K562 (cell line): ENCODE data around the gene DBNL. TPM values are rescaled to one million over a fixed set of nuclear protein-coding genes. Genes with fewer than 3 reads are reported as not detected.
A peak's percentile ranks its signal among the peaks of the same experiment; 100 is the strongest.

Source experiments
- C11orf30 ChIP-seq: fragments of 450-650 bp; IDR thresholded peaks from 2 replicates; pipeline ENCODE4 v1.6.1; 2016; ENCODE audit warnings: low read depth, mild to moderate bottlenecking
- CBFA2T3 ChIP-seq: fragments of 450-650 bp; IDR thresholded peaks from 2 replicates; pipeline ENCODE4 v1.6.1; 2017
- CHD4 ChIP-seq: fragments of 200-600 bp; sonication (generic); IDR thresholded peaks from 3 replicates; pipeline ENCODE4 v1.6.1; 2012; ENCODE audit warnings: low read depth, mild to moderate bottlenecking, mixed read lengths, low read length, inconsistent platforms; ENCODE audit not compliant: insufficient read depth, insufficient replicate concordance, poor library complexity, severe bottlenecking
- EGR1 ChIP-seq: fragments of 450-650 bp; conservative IDR thresholded peaks from 2 replicates; pipeline ENCODE4 v1.6.1; 2017; ENCODE audit warnings: mild to moderate bottlenecking
- HNRNPL ChIP-seq: fragments of 200-400 bp; formaldehyde crosslinking; IDR thresholded peaks from 2 replicates; pipeline ENCODE4 v1.6.1; 2017; ENCODE audit warnings: low read depth, mild to moderate bottlenecking, low read length
- HNRNPUL1 ChIP-seq: fragments of 200-400 bp; formaldehyde crosslinking; IDR thresholded peaks from 2 replicates; pipeline ENCODE4 v1.6.1; 2017; ENCODE audit warnings: low read length
- KDM2B ChIP-seq: fragments of 250-450 bp; sonication (Bioruptor Pico); IDR thresholded peaks from 2 replicates; pipeline ENCODE4 v1.8.0; 2021; ENCODE audit warnings: mild to moderate bottlenecking, moderate library complexity
- MYNN ChIP-seq, 2 experiments: sonication (generic); formaldehyde crosslinking in 1 of 2; IDR thresholded peaks; 2 replicates each; pipeline versions ENCODE4 v1.5.0 to v1.6.1; 2016 to 2020; ENCODE audit warnings: antibody characterized with exemption in 1 of 2, missing genetic modification reagents in 1 of 2
- NCOR1 ChIP-seq: fragments of 450-650 bp; IDR thresholded peaks from 2 replicates; pipeline ENCODE4 v1.6.1; 2016; ENCODE audit warnings: mild to moderate bottlenecking, moderate library complexity
- NR2C2 ChIP-seq, 2 experiments: fragments of 200-800 bp in 1 of 2; sonication (Bioruptor generic) in 1 of 2; sonication (generic) in 1 of 2; formaldehyde crosslinking in 1 of 2; IDR thresholded peaks; 2 replicates each; pipeline versions ENCODE4 v1.6.1 to v1.8.0; 2016 to 2022; ENCODE audit warnings: mild to moderate bottlenecking in 1 of 2, missing compliant biosample characterization in 1 of 2, missing genetic modification characterization in 1 of 2, missing genetic modification reagents in 1 of 2
- PHF20 ChIP-seq: fragments of 450-650 bp; IDR thresholded peaks from 2 replicates; pipeline ENCODE4 v1.6.1; 2018; ENCODE audit not compliant: partially characterized antibody
- PURB ChIP-seq: sonication (generic); formaldehyde crosslinking; IDR thresholded peaks from 2 replicates; pipeline ENCODE4 v1.9.0; 2021; ENCODE audit warnings: low read depth, mild to moderate bottlenecking, missing genetic modification reagents
- RNF2 ChIP-seq: sonication (generic); IDR thresholded peaks from 2 replicates; pipeline ENCODE4 v1.6.1; 2016
- TAF15 ChIP-seq: fragments of 200-400 bp; formaldehyde crosslinking; IDR thresholded peaks from 2 replicates; pipeline ENCODE4 v1.6.1; 2017; ENCODE audit warnings: mild to moderate bottlenecking, low read depth, low read length, moderate library complexity
- TEAD1 ChIP-seq, 2 experiments: fragments of 450-650 bp in 1 of 2; sonication (generic) in 1 of 2; formaldehyde crosslinking; IDR thresholded peaks; 2 replicates each; pipeline versions ENCODE4 v1.4.0 to v1.8.0; 2020 to 2022; ENCODE audit warnings: mild to moderate bottlenecking in 2 of 2, missing genetic modification reagents in 1 of 2
- ZNF282 ChIP-seq: sonication (generic); formaldehyde crosslinking; IDR thresholded peaks from 2 replicates; pipeline ENCODE4 v1.8.1; 2023; ENCODE audit warnings: missing genetic modification reagents
- polyA plus RNA-seq, 8 experiments: library from polyadenylated mRNA; depleted of rRNA in 4 of 8; stranded (reverse) in 5 of 8; unstranded in 3 of 8; fragments of >200 nt; fragmentation: Nextera tagmentation in 2 of 8; fragmentation: Illumina TruSeq in 1 of 8; extraction: Ambion mirVana in 2 of 8; extraction: Trizol in 1 of 8; gene quantifications; 2 replicates each; pipeline versions ENCODE4 v1.2.1 to v1.2.3, GENCODE V29; 2011 to 2014; ENCODE audit warnings: inconsistent platforms in 1 of 8, missing spikeins in 1 of 8
- total RNA-seq, 7 experiments: library from RNA; depleted of rRNA in 6 of 7; stranded (reverse); fragments of >200 nt in 6 of 7; fragmentation: Illumina TruSeq in 2 of 7; extraction: Trizol in 2 of 7; gene quantifications; 2 replicates each; pipeline versions ENCODE4 v1.2.1 to v1.2.3, GENCODE V29; 2011 to 2021; ENCODE audit warnings: low replicate concordance in 1 of 7
- TF ChIP-seq, protein P1 (sequence below): fragments of 250-450 bp; sonication (Bioruptor Pico); IDR thresholded peaks from 2 replicates; pipeline ENCODE4 v1.8.0; 2022; ENCODE audit warnings: inconsistent platforms
- TF ChIP-seq, protein P2 (sequence below): fragments of 450-650 bp; IDR thresholded peaks from 2 replicates; pipeline ENCODE4 v1.7.0; 2016; ENCODE audit warnings: borderline replicate concordance
- TF ChIP-seq, protein P3 (sequence below): sonication (generic); formaldehyde crosslinking; IDR thresholded peaks from 2 replicates; pipeline ENCODE4 v1.8.0; 2022; ENCODE audit warnings: mild to moderate bottlenecking, missing genetic modification reagents
- TF ChIP-seq, protein P4 (sequence below): fragments of 450-650 bp; IDR thresholded peaks from 2 replicates; pipeline ENCODE4 v1.6.1; 2017; ENCODE audit warnings: mild to moderate bottlenecking, moderate library complexity

Gene DBNL
- total and polyA plus RNA-seq, 9 of the 15 experiments (the other 6 are each of a cell fraction or from before 2014, with no cell fraction given): 1.9 to 65.1 (median 38.9) TPM

DNA sequence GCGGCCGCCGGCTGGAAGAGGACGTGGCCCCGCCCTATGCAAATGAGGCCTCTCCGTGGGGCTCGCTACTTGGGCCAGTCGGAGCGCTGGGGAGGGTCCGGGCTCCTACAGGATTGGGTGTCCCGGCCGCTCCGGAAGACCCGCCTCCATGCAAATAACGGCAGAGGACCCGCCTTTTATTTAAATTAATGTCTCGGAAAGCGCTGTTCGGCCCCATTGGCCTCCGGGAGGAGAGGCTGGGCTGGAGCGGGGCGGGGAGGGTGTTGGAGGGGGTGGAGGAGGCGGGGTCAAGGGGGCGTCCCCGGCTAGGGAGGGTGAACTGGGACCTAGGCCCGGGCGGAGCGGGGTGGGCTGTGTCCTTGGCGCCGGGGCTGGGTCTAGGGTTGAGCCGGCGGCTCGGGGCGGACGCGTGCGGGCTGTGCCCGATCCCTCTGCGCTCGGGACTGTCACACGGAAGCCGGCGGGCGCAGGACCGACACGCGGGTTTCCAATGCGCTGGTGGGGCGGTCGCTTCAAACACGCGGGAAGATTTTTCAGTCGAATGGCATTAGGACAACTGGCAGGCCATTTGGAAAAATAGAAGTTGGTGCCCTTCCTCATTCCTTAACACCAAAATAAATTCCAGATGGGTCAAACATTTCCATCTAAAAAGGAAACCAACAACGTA, 38.2 kb downstream of the DBNL start (continued):
- TF ChIP-seq TAF15 (no peak), HNRNPUL1 (no peak), NR2C2 (CRISPR knock-in tag; IDR thresholded peaks at IDR 0.05) (no peak), NR2C2 (tag; IDR thresholded peaks at IDR 0.05) (no peak), MYNN (IDR thresholded peaks at IDR 0.05) (no peak), MYNN (CRISPR knock-in tag; IDR thresholded peaks at IDR 0.05) (no peak), ZNF282 (CRISPR knock-in tag) (no peak), NCOR1 (no peak), C11orf30 (no peak), PHF20 (no peak), EGR1 (peak; percentile 82), PURB (CRISPR knock-in tag) (no peak), CHD4 (no peak), CBFA2T3 (no peak), KDM2B (no peak), HNRNPL (no peak), RNF2 (no peak), TEAD1 (CRISPR knock-in tag; IDR thresholded peaks at IDR 0.05) (no peak)
- TF ChIP-seq, protein P1, sequence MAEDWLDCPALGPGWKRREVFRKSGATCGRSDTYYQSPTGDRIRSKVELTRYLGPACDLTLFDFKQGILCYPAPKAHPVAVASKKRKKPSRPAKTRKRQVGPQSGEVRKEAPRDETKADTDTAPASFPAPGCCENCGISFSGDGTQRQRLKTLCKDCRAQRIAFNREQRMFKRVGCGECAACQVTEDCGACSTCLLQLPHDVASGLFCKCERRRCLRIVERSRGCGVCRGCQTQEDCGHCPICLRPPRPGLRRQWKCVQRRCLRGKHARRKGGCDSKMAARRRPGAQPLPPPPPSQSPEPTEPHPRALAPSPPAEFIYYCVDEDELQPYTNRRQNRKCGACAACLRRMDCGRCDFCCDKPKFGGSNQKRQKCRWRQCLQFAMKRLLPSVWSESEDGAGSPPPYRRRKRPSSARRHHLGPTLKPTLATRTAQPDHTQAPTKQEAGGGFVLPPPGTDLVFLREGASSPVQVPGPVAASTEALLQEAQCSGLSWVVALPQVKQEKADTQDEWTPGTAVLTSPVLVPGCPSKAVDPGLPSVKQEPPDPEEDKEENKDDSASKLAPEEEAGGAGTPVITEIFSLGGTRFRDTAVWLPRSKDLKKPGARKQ (CRISPR knock-in tag): no peak
- TF ChIP-seq, protein P2, sequence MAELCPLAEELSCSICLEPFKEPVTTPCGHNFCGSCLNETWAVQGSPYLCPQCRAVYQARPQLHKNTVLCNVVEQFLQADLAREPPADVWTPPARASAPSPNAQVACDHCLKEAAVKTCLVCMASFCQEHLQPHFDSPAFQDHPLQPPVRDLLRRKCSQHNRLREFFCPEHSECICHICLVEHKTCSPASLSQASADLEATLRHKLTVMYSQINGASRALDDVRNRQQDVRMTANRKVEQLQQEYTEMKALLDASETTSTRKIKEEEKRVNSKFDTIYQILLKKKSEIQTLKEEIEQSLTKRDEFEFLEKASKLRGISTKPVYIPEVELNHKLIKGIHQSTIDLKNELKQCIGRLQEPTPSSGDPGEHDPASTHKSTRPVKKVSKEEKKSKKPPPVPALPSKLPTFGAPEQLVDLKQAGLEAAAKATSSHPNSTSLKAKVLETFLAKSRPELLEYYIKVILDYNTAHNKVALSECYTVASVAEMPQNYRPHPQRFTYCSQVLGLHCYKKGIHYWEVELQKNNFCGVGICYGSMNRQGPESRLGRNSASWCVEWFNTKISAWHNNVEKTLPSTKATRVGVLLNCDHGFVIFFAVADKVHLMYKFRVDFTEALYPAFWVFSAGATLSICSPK: no peak
- TF ChIP-seq, protein P3, sequence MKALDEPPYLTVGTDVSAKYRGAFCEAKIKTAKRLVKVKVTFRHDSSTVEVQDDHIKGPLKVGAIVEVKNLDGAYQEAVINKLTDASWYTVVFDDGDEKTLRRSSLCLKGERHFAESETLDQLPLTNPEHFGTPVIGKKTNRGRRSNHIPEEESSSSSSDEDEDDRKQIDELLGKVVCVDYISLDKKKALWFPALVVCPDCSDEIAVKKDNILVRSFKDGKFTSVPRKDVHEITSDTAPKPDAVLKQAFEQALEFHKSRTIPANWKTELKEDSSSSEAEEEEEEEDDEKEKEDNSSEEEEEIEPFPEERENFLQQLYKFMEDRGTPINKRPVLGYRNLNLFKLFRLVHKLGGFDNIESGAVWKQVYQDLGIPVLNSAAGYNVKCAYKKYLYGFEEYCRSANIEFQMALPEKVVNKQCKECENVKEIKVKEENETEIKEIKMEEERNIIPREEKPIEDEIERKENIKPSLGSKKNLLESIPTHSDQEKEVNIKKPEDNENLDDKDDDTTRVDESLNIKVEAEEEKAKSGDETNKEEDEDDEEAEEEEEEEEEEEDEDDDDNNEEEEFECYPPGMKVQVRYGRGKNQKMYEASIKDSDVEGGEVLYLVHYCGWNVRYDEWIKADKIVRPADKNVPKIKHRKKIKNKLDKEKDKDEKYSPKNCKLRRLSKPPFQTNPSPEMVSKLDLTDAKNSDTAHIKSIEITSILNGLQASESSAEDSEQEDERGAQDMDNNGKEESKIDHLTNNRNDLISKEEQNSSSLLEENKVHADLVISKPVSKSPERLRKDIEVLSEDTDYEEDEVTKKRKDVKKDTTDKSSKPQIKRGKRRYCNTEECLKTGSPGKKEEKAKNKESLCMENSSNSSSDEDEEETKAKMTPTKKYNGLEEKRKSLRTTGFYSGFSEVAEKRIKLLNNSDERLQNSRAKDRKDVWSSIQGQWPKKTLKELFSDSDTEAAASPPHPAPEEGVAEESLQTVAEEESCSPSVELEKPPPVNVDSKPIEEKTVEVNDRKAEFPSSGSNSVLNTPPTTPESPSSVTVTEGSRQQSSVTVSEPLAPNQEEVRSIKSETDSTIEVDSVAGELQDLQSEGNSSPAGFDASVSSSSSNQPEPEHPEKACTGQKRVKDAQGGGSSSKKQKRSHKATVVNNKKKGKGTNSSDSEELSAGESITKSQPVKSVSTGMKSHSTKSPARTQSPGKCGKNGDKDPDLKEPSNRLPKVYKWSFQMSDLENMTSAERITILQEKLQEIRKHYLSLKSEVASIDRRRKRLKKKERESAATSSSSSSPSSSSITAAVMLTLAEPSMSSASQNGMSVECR (CRISPR knock-in tag): no peak
- TF ChIP-seq, protein P4, sequence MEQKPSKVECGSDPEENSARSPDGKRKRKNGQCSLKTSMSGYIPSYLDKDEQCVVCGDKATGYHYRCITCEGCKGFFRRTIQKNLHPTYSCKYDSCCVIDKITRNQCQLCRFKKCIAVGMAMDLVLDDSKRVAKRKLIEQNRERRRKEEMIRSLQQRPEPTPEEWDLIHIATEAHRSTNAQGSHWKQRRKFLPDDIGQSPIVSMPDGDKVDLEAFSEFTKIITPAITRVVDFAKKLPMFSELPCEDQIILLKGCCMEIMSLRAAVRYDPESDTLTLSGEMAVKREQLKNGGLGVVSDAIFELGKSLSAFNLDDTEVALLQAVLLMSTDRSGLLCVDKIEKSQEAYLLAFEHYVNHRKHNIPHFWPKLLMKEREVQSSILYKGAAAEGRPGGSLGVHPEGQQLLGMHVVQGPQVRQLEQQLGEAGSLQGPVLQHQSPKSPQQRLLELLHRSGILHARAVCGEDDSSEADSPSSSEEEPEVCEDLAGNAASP: no peak
